Activated naive CD4-positive, alpha-beta T cell treated with anti-CD3 and anti-CD28 coated beads, Interleukin-2, amount 50 U/mL, for 16 hours (primary cell): ENCODE results near the gene KRT81.

Experiments used
- DNase-seq: peaks from one replicate; pipeline ENCODE4 v3.0.0-alpha.2; 2020

KRT81 gene

GRCh38 chr12:52238916-52239646, 52.3 kb downstream of the KRT81 start:
- no peak for DNase-seq

GRCh38 chr12:52238207-52238840, 53.0 kb downstream of the KRT81 start:
- DNase-seq = no peak

- DNase-seq = no peak
These were observed 54.8 kb downstream of the KRT81 start for GRCh38 chr12:52236386-52237050.
